HG03159 (cell line): ENCODE measurements around the gene DRC7.
"Not testable (repeated sequence)": the region's sequence is repeated elsewhere in the genome, so short reads cannot be mapped to it uniquely, and the experiment has no call there.

Experiments used
- ATAC-seq: cut with Tn5 transposase; IDR thresholded peaks from one replicate; pipeline ENCODE4 v1.9.1; 2021; ENCODE audit warnings: mild to moderate bottlenecking, moderate library complexity; ENCODE audit not compliant: unreplicated experiment

The DRC7 gene

GRCh38 chr16:57660715-57661463 lies 33.7 kb upstream of the DRC7 start:
- ATAC-seq = no peak

GRCh38 chr16:57661510-57661909 lies 33.1 kb upstream of the DRC7 start:
- no peak for ATAC-seq

GRCh38 chr16:57661936-57662906 lies 32.4 kb upstream of the DRC7 start:
- ATAC-seq = no peak

GRCh38 chr16:57663436-57663835 lies 31.2 kb upstream of the DRC7 start:
- ATAC-seq = no peak

- ATAC-seq = no peak
Observed at GRCh38 chr16:57663917-57664661, 30.5 kb upstream of the DRC7 start.

- no peak for ATAC-seq
Observed at GRCh38 chr16:57664662-57665025, 30.0 kb upstream of the DRC7 start.

- ATAC-seq = no peak
Observed at GRCh38 chr16:57665541-57665940, 29.1 kb upstream of the DRC7 start.

GRCh38 chr16:57666353-57667047 lies 28.1 kb upstream of the DRC7 start:
- ATAC-seq = no peak

GRCh38 chr16:57667048-57667525 lies 27.5 kb upstream of the DRC7 start:
- ATAC-seq = no peak

- ATAC-seq = no peak
Observed at GRCh38 chr16:57667526-57668262, 26.9 kb upstream of the DRC7 start.

- no peak for ATAC-seq
Observed at GRCh38 chr16:57668263-57668571, 26.4 kb upstream of the DRC7 start, which contains the start of gene ADGRG3. Gene ADGRG3, plus strand, starts transcription at chr16:57668306. Its CDS starts 42 bp downstream, at chr16:57668348.

- no peak for ATAC-seq
Observed at GRCh38 chr16:57668630-57669475, 25.8 kb upstream of the DRC7 start.

GRCh38 chr16:57669476-57670162 lies 25.0 kb upstream of the DRC7 start:
- no peak for ATAC-seq

GRCh38 chr16:57670196-57670595 lies 24.4 kb upstream of the DRC7 start:
- no peak for ATAC-seq

- ATAC-seq = not testable (repeated sequence)
Observed at GRCh38 chr16:57671451-57671850, 23.2 kb upstream of the DRC7 start.

GRCh38 chr16:57672416-57672815 lies 22.2 kb upstream of the DRC7 start:
- ATAC-seq = no peak

- ATAC-seq = no peak
Observed at GRCh38 chr16:57672824-57673223, 21.8 kb upstream of the DRC7 start.

- no peak for ATAC-seq
Observed at GRCh38 chr16:57675741-57676551, 18.7 kb upstream of the DRC7 start.
